Stromal cell of bone marrow (primary cell): ENCODE data around the gene TMEM236.

Source experiments
- DNase-seq: peaks from one replicate; pipeline ENCODE4 v3.0.0-alpha.2; 2012; ENCODE audit warnings: low read depth

The TMEM236 gene

DNA sequence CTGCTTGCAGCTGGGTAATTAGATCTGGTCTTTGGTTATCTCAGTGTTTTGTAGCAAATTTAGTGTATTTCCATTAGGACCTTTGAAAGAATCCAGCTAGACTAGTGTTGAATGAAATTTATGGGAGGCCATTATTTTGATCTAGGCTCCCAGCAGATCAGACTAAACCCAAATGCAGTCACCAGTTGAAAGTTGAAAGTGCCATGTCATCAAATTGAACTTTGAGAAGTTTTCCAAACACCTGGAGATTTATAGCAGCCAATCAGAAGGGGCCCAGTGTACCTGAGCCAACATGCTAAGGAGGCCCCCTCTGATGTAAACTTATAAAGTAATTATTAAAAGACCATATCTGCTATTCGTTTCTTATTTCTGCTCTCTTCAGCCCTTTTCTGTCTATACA lies 11.3 kb upstream of the TMEM236 start:
- no peak for DNase-seq

DNA sequence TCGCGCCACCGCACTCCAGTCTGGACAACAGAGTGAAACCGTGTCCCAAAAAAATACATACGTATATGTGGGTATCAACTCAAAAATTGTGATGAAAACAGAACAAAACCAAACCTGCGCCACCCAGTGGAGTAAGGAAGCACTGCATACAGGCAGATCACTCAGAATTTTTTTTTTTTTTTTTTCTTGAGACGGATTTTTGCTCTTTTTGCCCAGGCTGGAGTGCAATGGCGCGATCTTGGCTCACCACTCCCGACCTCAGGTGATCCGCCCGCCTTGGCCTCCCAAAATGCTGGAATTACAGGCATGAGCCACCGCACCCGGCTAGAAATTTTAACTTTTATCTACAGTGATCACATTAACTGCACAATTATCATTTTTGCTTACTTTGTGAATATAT lies 9.1 kb upstream of the TMEM236 start:
- peak; percentile 28 for DNase-seq

DNA sequence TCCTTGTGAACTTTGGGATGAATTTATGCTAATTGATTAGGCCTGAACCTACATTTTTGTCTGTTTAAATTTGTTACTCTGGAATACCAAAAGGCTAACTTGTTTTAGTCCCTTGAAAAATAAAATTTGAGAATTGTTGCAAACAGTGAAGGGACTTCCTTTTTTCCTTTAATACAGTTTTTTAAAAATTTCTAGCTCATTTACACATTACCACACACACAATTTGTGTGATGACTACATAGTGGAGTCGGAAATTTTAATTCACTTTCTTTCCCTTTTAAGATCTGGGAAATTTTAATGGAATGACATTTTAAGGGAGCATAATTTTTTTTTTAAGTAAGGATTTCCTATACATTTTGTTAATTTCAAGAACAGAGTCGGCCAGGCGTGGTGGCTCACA lies 8.6 kb upstream of the TMEM236 start:
- no peak for DNase-seq

DNA sequence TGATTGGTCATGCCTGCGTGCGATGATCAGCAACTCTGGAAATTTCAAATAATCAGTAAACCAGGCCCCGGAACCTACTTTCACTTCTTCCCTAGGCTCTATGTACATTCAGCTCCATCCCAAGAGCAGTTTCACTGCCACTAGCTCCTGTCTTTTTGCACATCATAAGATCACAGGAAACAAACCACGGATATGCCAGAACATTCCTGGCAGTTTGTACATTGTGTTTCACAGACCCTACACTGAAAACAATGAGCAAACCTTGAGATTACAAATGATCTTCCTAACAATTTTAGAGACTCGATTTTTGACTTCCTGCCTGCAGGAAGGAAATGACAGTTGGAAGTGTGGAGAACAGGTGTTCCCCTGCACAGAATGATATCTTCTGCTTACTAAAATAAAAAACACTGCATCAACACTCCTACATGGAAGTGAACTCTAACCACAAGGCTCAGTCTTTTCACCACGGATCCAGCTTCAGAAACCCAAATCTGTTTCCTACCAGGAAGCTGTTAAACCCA lies 7.6 kb upstream of the TMEM236 start:
- no peak for DNase-seq

DNA sequence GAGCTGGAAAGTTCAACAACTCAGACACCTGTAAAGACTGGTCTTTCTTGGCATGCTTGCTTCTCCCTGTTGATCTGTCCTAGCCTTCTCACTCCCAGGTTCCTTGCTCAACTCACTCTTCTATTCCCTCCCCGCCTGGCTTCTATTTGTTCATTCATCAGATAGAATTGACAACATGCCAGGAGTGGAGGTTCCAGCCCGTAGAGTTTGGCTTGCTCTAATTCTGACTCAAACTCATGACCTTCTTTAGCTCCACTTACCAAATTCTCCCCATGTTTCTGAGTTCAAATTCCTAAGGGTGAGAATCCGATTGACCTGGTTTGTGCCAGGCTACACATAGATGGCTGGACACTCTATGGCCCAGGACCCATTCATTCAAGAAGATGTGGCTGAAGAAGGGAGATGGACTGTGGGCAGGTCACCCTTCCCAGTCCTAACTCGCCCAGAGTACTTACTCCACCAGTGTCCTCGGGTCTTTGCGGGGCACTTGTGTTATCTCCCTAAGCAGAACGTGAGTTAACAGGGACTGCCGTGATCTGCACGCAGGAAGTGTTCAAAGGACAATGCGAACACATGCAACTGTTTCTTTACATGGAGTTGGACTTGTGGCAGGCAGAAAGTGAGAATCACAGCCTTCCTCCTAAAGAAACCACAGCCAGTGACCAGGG lies 4.0 kb upstream of the TMEM236 start:
- peak; percentile 32 for DNase-seq

DNA sequence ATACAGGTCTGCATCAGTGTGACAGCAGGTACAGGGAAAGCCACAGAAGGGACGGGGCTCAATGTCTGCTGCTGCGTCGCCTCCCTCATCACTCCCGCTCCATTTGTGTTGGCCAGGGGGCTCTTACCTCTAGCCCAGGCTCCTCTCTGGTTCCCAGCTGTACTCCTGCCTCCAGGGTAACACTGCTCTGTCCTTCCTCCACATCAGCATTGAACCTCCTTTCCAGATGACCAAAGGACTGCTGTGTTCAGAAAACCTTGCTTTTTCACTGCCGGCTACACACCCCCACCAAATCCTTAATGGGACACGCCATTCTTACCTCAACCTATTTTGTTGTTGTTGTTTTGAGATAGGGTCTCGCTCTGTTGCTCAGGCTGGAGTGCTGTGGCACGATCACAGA lies 2.1 kb upstream of the TMEM236 start:
- no peak for DNase-seq

DNA sequence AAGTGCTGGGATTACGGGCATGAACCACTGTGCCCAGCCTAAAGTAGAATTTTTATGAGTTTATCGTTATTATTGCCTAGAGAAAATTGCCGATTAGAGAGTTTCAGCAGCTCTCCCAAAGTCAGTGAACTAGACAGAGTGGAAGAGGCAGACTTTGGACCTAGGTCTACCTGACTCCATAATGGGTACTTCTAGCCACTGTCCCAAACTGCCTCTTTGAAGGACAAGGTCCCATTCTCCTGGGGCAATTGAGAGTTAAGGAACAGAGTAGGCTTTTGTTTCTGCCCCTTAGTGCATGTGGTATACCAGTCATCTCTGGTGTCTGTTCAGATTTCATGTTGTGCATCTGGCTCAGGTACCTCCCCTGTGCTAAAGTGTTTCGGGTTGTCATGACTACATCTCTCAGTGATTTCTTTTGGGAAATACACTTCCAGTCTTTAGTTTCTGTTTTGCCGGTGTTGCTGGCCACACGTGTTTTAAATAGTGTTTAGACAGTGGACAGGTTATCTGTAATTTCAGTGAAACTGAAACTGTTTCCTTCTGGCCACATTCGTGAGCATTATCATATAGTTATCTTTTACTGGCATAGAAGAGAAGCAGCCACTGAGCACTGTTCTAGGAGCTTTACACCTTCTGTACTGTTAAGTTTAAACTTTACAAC lies 4.7 kb downstream of the TMEM236 start:
- DNase-seq: no peak

DNA sequence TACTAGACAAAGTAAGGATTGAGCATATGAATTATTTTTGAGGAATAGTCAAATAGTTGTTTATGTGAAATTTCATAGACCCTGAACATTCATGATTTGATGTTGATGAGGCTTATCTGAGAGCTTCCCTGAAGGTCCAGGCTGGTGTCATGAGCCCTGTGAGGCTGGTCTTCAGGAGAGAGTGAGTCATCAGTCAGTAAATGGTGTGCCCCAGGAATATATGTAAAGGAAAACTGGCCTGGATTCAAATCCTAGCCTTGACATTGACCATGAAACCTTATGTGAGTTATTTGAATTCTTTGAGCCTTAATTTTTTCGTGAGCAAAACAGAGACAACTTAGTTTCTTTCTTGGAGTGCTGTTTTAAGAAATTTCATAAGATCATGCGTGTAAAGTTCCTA lies 6.2 kb downstream of the TMEM236 start:
- no peak for DNase-seq

DNA sequence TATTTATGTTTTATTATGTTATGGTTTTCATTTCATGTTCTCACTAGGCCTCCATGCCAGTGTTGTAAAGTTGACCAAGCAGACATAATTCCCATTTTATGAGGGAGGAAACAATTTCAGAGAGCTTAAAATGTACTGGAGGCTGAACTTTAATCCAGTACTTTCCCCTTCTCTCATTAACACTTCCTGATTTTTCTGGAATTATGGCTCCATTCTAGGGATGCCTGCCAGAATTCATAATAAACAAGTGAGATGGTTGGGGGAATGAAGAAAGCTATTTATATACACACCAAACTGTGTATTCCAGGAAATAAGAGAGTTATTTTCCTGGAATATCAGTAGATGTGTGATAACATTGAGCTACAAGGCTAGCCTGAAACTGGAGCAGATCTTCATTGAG lies 6.9 kb downstream of the TMEM236 start:
- no peak for DNase-seq

DNA sequence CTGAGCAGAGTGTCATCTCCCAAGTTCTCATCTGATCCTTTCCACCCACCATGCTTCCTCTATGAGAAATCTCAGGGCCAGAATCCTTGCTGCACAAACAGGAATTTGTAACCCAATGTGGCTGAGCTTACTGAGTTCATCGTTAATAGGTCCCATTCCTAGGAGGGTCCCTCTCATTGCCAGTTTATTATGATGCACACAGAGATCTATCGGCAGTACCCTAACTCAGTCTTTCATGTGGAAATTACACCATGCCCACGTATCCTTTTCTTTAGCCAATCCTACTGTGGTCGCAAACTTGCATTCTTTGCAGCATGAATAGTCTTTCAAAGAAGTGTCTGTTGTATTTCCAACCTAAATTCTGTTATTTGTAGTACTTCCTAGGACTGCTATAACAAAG lies 12.1 kb downstream of the TMEM236 start:
- no peak for DNase-seq

DNA sequence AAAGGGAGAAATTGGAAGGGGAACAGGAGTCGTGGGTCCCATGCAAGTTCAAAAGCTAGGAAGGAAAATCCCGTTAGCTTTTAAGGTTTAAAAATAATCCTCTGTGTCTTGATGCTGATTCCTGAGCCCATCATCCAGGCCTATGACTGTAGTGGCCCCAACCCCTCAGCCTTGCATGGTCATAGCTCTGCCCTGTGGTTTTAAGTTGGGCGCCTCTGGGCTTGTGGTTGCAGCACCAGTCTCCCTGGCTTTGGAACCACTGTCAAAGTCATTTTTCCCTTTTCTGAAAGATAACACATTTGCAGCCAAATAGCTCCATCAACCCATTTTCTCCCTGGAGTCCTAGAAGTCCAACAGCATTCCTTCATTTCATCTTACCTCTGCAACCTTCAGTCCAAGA lies 13.6 kb downstream of the TMEM236 start:
- DNase-seq: no peak

DNA sequence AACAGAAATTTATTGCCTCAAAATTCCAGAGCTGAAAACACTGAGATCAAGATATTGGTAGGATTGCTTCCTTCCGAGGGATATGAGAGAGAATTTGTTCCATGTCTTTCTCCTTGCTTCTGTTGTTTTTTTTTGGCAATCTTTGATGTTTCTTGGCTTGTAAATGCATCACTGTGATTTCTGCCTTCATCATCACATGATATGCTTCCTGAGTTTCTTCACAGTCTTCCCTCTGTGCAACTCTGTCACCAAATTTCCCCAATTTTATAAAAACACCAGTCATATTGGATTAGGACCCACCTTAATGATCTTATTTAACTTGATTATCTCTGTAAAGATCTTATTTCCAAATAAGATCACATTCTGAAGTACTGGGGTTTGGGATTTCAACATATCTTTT lies 14.7 kb downstream of the TMEM236 start:
- no peak for DNase-seq

DNA sequence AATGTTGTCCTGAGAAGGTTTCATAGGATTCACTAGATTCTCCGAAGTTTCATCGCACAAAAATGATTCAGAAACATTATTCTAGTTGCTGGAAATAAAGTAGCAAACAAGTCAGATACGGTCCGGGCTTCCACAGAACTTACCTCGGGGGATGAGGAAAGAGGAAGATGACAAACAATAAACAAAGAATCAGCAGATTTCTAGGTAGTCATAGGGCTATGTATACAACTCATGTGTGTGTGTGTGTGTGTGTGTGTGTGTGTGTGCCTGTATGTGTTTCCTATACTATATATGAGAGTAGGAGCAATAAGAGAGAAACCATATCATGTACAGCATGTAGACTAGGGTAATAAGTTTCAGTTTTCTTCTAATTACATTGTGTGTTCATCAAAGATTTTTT lies 16.5 kb downstream of the TMEM236 start:
- DNase-seq: no peak

DNA sequence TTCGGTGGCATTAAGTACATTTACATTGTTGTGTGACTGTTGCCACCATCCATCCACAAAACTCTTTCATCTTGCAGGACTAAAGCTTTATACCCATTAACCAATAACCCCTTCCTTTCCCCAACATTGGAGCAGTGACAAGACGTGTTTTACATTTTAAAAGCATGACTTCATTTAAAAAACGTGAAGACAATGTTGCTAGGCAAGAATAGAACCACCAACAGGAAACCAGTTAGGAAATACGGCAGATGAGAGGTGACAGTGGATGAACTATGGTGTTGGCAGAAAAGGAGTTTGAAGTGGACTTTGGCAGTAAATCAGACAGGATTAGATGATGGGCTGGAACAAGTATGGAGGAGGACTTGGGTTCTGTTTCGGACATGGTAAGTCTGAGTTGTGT lies 17.0 kb downstream of the TMEM236 start:
- DNase-seq: no peak

DNA sequence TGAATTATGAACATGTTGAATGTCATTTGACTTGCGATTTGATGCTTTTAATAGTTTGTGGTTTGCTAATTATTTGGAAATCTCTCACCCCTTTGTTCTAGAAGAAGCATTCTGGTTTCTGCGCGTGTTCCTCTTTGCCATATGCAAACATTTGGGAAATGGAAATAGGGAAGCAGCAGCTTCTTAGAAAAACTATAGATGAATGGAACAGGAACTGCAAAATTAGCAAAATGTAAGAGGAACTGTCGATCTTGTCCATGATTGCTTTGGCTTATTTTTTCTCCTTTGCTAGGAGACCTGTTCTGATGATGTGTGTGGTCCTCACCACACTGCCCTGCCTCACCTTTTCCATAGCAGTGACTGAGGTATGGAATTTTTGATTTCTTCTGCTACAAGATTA lies 19.0 kb downstream of the TMEM236 start:
- DNase-seq: no peak

DNA sequence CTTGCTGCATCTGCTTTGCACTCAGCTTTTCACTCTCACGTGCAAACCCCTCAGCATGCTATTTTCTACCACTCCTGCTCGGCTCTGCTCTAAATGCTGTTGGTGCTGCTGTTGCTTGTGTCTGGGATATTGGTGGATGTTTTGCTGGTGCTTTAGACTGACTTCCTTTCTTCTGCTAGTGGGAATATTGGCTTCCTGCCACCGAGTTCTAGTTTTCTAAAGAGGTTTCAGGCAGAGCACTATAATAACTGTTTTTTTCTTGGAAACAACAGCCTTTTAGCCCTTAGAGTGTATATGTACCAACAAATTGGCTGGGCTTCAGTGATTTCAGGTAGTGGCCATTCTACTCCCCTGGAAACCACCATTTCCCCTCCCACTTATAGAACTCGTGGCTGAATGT lies 27.8 kb downstream of the TMEM236 start:
- no peak for DNase-seq

DNA sequence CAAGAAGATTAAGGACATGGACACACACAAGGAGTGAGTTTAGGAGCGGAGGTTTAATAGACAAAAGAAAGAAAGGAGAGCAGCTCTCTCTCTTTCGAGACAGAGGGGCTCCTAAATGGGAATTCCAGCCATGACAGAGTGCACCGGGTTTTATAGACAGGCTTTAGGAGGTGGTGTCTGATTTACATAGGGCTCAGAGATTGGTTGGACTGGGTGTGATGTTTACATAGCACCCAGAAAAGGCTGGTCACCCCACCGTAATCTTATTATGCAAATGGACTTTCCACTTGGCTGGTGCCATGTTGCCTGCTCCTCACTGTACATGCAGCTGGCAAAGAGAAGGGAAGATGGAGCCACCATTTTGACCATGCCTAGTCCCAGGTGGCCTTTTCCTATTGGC lies 28.7 kb downstream of the TMEM236 start:
- no peak for DNase-seq

DNA sequence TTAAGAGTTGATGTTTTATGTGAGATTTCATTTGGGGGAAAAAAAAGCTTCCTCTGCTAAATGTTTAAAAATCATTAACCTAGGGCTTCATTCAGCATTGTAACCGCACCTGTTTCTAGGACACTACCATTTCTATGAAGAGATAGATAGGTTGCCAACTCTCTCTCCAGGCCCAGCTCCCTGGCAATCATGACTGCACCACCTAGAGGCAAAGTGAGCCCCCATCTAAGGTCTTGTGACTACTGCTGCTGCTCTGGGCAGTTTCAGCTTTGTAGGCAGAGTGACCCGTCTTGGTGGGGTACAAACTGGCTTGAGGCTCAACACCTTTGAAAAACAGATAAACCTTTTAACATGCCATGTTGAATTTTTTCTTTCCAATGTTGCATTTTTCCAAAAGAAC lies 29.9 kb downstream of the TMEM236 start:
- DNase-seq: no peak

DNA sequence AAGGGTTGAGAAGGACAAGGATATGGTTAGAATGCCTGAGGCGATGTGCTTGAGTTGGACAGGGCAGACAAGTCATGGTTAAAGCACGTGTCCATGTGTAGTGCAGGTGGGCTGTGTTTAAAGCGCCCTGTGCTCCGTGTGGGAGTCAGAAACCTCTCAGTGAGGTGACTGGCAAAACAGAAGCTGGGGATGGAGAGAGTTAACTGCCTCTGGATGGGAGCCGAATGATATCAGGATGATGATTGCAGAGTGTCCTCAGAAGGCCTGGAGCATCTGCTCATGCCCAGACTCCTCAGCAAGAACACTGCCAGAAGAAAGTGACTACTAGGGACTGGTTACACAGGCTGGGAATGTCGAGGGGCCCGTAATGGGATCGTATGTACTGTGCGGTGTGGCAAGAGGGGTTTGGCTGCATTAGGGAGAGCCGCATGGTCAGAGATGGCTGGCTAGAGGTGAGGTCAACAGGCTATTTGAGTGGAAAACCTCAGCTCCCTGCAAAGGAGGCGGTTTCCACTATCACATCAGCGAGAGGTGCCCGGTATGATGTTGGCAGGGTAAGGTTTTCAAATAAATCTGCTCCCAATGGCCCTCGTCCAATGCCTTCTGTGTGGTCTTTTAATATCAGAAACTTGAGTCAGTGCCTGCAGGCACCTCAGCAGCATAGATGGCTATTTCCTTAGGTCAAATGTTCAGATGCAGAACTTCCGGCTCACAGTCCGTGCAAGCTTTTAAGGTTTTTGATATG lies 31.1 kb downstream of the TMEM236 start:
- no peak for DNase-seq

DNA sequence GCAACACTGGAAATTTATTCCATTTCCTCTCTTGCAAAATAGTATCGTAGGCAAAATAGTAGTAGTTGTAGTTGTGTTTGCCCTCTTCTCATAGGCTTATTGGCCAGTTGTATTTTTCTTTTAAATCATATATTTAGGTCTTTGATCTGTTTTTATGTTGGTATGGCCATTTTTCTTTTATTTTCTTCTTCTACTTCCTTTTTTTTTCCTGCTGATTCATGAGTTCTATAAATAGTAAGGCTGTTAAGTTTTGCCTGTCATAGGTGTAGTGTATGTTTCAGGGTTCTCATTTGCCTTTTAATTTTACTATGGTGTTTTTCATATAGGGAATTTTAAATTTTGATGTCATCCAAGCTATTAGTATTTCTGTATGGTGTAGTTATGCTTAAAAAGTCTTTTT lies 31.8 kb downstream of the TMEM236 start:
- DNase-seq: no peak

DNA sequence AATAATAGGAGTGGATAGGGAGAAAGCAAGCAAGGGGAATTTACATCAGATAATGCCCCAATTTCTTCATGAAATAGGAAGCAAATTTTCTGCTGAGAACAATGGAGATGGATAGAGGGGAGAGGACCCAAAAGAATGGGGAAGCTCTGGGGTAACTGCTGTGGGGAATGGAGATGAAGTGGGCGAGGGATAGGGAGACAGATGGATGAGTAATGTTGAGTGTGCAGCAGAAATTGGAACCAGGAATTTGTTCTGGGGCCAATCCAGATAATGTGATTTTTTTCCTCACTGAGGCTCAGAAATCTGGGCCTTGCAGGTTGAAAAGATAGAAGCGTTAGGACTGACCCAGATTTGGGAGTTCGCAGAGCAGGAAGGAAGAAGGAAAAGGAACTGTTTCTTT lies 32.7 kb downstream of the TMEM236 start:
- DNase-seq: no peak

DNA sequence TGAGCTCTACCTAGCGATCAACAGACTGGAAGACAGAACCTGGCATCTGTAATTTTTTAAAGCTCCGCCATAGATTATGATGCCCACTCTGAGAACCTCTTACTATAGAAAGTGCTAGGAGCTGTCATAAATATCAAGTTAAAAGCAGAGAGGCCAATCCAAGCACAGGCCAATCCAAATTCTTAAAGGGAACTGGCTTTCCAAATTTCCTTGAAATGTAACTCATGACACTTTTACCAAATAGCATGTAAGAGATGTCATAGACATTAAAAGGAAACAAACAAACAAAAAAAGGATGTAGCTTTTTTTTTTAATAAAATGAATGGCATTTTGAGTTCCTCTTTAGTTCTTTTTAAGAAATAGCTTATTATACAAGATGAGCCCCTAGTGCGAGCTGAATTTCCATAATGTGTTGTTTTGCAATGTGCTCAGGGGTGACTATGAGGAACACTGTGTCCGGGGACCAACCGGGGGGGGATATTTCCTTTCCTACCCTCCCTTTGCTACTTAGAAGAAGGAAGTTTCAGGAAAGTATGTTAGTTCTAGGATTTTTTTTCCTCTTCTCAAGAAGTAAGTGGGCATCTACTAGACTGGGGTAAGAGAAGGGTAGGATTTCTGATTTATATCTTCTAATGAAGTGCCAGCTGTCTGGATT lies 33.4 kb downstream of the TMEM236 start:
- no peak for DNase-seq
